Stomach (tissue), 4 donors: ENCODE results near the gene CCNG1.

Source experiments
- POLR2A ChIP-seq, 4 donors: fragments of 450-650 bp; IDR thresholded peaks; one replicate each; pipeline ENCODE4 v1.6.1; 2016; ENCODE audit warnings: antibody characterized with exemption in 4 of 4, control low read depth in 2 of 4, mild to moderate bottlenecking in 1 of 4, moderate library complexity in 1 of 4
- TF ChIP-seq, protein P1 (sequence below), 7 experiments: fragments of 450-650 bp in 4 of 7; fragments of 200-600 bp in 3 of 7; sonication (generic) in 3 of 7; IDR thresholded peaks; one replicate each; pipeline ENCODE4 v1.5.1; 2016 to 2019; ENCODE audit warnings: antibody characterized with exemption in 7 of 7, control low read depth in 2 of 7, mild to moderate bottlenecking in 1 of 7

DNA sequence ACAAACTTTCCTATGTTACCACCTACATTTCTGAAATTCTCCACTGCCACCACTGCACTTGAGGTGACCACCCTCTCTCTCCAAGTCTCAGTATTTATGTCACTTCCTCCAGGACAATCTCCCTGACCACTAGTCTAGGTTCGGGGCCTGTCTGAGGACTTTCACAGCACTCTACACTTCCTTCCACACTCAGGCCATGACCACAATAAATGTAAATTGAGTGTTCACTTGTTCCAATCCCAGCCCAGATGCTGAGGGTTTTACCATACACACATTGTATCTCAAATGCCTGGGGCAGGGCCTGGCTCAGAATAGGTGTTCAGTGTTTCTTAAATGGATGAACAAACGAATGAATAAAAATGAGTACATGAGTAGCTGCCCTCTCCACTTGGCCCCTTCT, 26.9 kb upstream of the CCNG1 start:
- TF ChIP-seq, protein P1, sequence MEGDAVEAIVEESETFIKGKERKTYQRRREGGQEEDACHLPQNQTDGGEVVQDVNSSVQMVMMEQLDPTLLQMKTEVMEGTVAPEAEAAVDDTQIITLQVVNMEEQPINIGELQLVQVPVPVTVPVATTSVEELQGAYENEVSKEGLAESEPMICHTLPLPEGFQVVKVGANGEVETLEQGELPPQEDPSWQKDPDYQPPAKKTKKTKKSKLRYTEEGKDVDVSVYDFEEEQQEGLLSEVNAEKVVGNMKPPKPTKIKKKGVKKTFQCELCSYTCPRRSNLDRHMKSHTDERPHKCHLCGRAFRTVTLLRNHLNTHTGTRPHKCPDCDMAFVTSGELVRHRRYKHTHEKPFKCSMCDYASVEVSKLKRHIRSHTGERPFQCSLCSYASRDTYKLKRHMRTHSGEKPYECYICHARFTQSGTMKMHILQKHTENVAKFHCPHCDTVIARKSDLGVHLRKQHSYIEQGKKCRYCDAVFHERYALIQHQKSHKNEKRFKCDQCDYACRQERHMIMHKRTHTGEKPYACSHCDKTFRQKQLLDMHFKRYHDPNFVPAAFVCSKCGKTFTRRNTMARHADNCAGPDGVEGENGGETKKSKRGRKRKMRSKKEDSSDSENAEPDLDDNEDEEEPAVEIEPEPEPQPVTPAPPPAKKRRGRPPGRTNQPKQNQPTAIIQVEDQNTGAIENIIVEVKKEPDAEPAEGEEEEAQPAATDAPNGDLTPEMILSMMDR (IDR thresholded peaks at IDR 0.05) = no peak
- no peak for TF ChIP-seq POLR2A (IDR thresholded peaks at IDR 0.05)
